Measurements from ENCODE around the gene GPR52.

DNA sequence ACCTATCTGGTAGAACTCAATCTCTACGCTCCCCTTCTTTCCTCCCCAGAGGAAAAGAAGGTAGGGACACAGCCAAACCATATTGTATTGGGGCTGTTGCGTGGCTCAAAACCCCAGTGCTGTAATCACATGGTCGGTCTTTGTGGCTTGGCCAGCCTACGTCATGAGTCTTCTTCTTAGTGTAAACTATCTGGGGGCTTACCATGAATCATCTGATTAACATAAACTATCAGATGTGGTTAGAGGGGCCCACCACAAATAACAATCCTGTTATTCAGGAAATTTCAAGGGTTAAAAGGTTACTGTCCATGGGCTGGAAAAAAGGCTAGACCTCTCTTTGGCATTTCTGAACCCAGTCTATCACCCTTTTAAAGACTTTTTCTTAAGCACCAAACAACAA, 49.5 kb upstream of the GPR52 start:
- TF ChIP-seq, protein P1, sequence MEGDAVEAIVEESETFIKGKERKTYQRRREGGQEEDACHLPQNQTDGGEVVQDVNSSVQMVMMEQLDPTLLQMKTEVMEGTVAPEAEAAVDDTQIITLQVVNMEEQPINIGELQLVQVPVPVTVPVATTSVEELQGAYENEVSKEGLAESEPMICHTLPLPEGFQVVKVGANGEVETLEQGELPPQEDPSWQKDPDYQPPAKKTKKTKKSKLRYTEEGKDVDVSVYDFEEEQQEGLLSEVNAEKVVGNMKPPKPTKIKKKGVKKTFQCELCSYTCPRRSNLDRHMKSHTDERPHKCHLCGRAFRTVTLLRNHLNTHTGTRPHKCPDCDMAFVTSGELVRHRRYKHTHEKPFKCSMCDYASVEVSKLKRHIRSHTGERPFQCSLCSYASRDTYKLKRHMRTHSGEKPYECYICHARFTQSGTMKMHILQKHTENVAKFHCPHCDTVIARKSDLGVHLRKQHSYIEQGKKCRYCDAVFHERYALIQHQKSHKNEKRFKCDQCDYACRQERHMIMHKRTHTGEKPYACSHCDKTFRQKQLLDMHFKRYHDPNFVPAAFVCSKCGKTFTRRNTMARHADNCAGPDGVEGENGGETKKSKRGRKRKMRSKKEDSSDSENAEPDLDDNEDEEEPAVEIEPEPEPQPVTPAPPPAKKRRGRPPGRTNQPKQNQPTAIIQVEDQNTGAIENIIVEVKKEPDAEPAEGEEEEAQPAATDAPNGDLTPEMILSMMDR (optimal IDR thresholded peaks at IDR 0.05 in 1 of 3, IDR thresholded peaks at IDR 0.05 in 1 of 3, conservative IDR thresholded peaks at IDR 0.05 in 1 of 3; ENCODE audit: extremely low read depth in 1 of 3, insufficient read depth in 2 of 3, low read length in 3 of 3): no peak
- no peak for TF ChIP-seq EZH2 (IDR thresholded peaks at IDR 0.05; ENCODE audit: low read length)

Data from keratinocyte (primary cell).